OCI-LY3 (cell line): ENCODE results near the gene SPAG6.
"Not testable (repeated sequence)": the region's sequence is repeated elsewhere in the genome, so short reads cannot be mapped to it uniquely, and the experiment has no call there.

ENCODE experiments used
- H2AFZ ChIP-seq: fragments of 200-600, 300-600 bp; shearing (Covaris generic); 2 replicates; pipeline ENCODE4 v1.6.0; 2014; ENCODE audit warnings: antibody characterized with exemption, low read depth, low read length
- H3K27ac ChIP-seq: fragments of 200-600, 300-600 bp; sonication (generic); 2 replicates; pipeline ENCODE4 v1.5.1; 2014; ENCODE audit warnings: mild to moderate bottlenecking, low read length, moderate library complexity, mixed read lengths
- H3K27me3 ChIP-seq: fragments of 200-600, 300-600 bp; sonication (generic); 2 replicates; pipeline ENCODE4 v1.6.1; 2014; ENCODE audit warnings: low read depth, low read length, mixed read lengths
- H3K36me3 ChIP-seq: fragments of 200-600, 300-600 bp; sonication (generic); replicated peaks from 2 replicates; pipeline ENCODE3; 2014; ENCODE audit warnings: low read depth, low read length, mixed read lengths
- H3K4me1 ChIP-seq: fragments of 300-600, 200-600 bp; sonication (generic); 2 replicates; pipeline ENCODE4 v1.6.1; 2014; ENCODE audit warnings: low read length, mixed read lengths
- H3K4me2 ChIP-seq: fragments of 200-600, 300-600 bp; sonication (generic); 2 replicates; pipeline ENCODE4 v1.6.1; 2014; ENCODE audit warnings: low read length, mixed read lengths
- H3K4me3 ChIP-seq: fragments of 300-600, 200-600 bp; sonication (generic); 2 replicates; pipeline ENCODE4 v1.5.1; 2014; ENCODE audit warnings: antibody characterized with exemption, mild to moderate bottlenecking, low read length, moderate library complexity
- H3K79me2 ChIP-seq: fragments of 300-600, 200-600 bp; shearing (Covaris generic); 2 replicates; pipeline ENCODE4 v1.6.1; 2014; ENCODE audit warnings: mild to moderate bottlenecking, low read length, mixed read lengths
- H3K9ac ChIP-seq: fragments of 300-600, 200-600 bp; shearing (Covaris generic); 2 replicates; pipeline ENCODE4 v1.6.0; 2014; ENCODE audit warnings: mild to moderate bottlenecking, low read length, moderate library complexity
- H3K9me3 ChIP-seq: fragments of 200-600, 300-600 bp; shearing (Covaris generic); 2 replicates; pipeline ENCODE4 v1.6.1; 2014; ENCODE audit warnings: low read length, mixed read lengths; ENCODE audit not compliant: insufficient read depth
- H4K20me1 ChIP-seq: fragments of 200-600, 300-600 bp; sonication (generic); 2 replicates; pipeline ENCODE4 v1.6.1; 2016; ENCODE audit warnings: low read length, mixed read lengths; ENCODE audit not compliant: insufficient read depth
- EZH2phosphoT487 ChIP-seq: fragments of 200-600 bp; shearing (Covaris generic); IDR thresholded peaks from 2 replicates; pipeline ENCODE4 v1.6.1; 2018; ENCODE audit warnings: antibody characterized with exemption, mixed run types, low read depth
- TF ChIP-seq, protein P1 (sequence below): fragments of 200-600, 300-600 bp; sonication (generic); IDR thresholded peaks from 2 replicates; pipeline ENCODE4 v1.5.1; 2014; ENCODE audit warnings: antibody characterized with exemption, low read length, low read depth

Gene SPAG6

DNA sequence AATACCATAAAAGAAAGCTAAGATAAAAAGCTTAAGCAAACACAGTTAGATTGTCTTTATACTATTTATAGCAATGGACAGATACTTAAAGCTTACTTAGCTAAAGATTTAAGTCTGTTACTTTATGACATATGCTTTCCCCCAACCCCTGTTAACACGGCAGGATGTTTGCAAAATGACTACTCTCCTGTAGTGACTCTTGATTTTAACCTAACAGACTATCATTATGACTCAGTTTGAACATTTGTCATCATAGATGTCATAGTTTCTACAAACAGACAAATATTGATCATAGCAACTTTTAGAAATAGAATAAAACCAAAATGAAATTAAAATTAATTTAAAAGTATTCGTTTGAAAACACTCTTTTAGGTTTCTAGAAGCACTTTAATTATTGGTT, 36.9 kb upstream of the SPAG6 start:
- Histone ChIP-seq H3K4me1 (peaks cover 8% of the 10 kb centered on the region), H2AFZ (no peak overlapping the region), H3K9ac (no peak overlapping the region), H4K20me1 (no peaks in the 10 kb centered on the region), H3K9me3 (no peaks in the 10 kb centered on the region), H3K36me3 (no peaks in the 10 kb centered on the region), H3K79me2 (no peaks in the 10 kb centered on the region), H3K27ac (no peak overlapping the region), H3K4me2 (peak overlapping the region; percentile 2; the same call in 1 of the 2 replicates), H3K27me3 (no peaks in the 10 kb centered on the region), H3K4me3 (no peak overlapping the region)
- TF ChIP-seq EZH2phosphoT487 = no peak
- TF ChIP-seq, protein P1, sequence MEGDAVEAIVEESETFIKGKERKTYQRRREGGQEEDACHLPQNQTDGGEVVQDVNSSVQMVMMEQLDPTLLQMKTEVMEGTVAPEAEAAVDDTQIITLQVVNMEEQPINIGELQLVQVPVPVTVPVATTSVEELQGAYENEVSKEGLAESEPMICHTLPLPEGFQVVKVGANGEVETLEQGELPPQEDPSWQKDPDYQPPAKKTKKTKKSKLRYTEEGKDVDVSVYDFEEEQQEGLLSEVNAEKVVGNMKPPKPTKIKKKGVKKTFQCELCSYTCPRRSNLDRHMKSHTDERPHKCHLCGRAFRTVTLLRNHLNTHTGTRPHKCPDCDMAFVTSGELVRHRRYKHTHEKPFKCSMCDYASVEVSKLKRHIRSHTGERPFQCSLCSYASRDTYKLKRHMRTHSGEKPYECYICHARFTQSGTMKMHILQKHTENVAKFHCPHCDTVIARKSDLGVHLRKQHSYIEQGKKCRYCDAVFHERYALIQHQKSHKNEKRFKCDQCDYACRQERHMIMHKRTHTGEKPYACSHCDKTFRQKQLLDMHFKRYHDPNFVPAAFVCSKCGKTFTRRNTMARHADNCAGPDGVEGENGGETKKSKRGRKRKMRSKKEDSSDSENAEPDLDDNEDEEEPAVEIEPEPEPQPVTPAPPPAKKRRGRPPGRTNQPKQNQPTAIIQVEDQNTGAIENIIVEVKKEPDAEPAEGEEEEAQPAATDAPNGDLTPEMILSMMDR = no peak

DNA sequence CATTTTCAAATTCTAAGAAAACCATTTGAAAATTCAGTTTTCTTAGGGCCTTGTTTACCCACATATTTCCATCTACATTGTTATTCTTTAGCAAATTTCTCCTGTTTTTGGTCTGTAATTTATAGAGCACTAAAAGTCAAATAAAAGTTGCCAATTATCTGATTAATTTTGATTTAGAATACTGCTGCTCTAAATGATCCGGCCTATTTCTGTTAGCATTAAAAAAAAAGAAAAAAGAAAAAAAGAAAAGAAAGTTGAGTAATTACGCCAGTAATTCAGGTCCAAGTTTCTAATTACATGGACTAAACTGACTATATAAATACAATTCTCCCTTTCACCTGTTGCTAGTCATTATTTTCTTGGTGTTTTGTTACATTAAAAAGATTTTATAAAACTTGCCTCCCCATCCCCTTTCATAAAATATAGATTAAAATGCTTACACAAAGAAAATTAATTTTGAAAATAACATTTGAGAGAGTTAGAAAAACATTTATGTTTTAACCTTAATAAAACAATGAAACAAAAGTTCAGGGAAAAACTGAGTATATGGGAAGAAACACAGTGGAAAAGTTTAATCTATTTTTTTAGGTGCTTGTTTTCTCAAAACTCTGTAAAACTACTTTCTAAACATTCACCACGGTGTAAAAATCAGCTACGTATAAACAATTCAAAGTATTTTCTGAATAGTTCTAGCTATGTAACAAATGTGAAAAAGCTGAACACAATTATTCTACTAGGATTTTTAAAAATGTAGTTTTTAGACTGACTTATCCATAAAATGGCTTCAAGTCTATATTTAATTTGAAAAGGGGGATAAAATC, 35.9 kb upstream of the SPAG6 start:
- Histone ChIP-seq H3K36me3 (no peaks in the 10 kb centered on the region), H3K27ac (no peak overlapping the region), H3K4me1 (peaks cover 8% of the 10 kb centered on the region), H2AFZ (no peak overlapping the region), H3K4me3 (no peak overlapping the region), H3K4me2 (no peak overlapping the region), H3K9ac (no peak overlapping the region), H4K20me1 (no peaks in the 10 kb centered on the region), H3K9me3 (no peaks in the 10 kb centered on the region), H3K79me2 (no peaks in the 10 kb centered on the region), H3K27me3 (no peaks in the 10 kb centered on the region)
- TF ChIP-seq, protein P1 = no peak
- no peak for TF ChIP-seq EZH2phosphoT487

DNA sequence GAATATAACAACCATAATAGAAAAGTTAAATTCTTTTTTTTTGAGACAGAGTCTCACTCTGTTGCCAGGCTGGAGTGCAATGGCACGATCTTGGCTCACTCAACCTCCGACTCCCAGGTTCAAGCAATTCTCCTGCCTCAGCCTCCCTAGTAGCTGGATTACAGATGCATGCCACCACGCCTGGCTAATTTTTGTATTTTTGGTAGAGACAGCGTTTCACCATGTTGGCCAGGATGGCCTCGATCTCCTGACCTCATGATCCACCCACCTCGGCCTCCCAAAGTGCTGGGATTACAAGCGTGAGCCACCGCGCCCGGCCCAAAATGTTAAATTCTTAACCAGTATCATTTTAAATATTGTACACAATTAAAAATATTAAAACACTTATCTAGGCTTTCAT, 35.3 kb upstream of the SPAG6 start:
- H3K4me2 ChIP-seq, H3K9me3 ChIP-seq, H3K9ac ChIP-seq, H3K27ac ChIP-seq, H3K27me3 ChIP-seq, H2AFZ ChIP-seq, H4K20me1 ChIP-seq, H3K79me2 ChIP-seq, H3K36me3 ChIP-seq, H3K4me3 ChIP-seq: not testable (repeated sequence)
- peaks cover 14% of the 10 kb centered on the region for H3K4me1 ChIP-seq

DNA sequence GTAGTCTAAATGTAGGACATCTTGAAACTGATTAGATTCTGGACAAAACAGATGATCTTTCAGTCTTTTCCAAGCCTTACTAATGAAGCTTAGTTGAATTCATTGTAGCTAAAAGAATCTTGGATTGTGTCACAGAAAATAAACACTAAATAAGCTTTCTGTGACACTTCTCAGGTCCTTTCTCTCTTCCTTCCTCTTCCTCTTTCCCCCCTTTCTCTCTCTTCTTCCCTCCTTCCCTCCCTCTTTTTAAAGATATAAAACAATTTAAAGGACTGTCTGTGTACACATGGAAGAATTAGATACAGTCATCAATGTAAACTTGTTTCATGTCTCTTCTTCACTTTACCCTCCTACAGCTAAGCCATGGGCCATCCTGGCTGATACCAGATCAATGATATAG, 34.4 kb upstream of the SPAG6 start:
- Histone ChIP-seq H3K4me1 (peaks cover 17% of the 10 kb centered on the region), H3K4me2 (no peak overlapping the region)

More for the DNA sequence above, 34.4 kb upstream of the SPAG6 start:
- H3K9ac ChIP-seq = no peak overlapping the region
- no peaks in the 10 kb centered on the region for H3K9me3 ChIP-seq
- no peaks in the 10 kb centered on the region for H3K36me3 ChIP-seq
- TF ChIP-seq, protein P1 = no peak
- no peak for TF ChIP-seq EZH2phosphoT487
- no peak overlapping the region for H3K4me3 ChIP-seq
- H3K27ac ChIP-seq = no peak overlapping the region
- no peaks in the 10 kb centered on the region for H3K27me3 ChIP-seq
- no peaks in the 10 kb centered on the region for H4K20me1 ChIP-seq
- no peak overlapping the region for H2AFZ ChIP-seq
- H3K79me2 ChIP-seq = no peaks in the 10 kb centered on the region
